NCI-H82 treated with DMSO at 0.1 percent for 48 hours (cell line): Measurements from ENCODE around the gene PSMD14.
A peak's percentile ranks its signal among the peaks of the same experiment; 100 is the strongest.
"Not testable (repeated sequence)": the region's sequence is repeated elsewhere in the genome, so short reads cannot be mapped to it uniquely, and the experiment has no call there.

Experiments
- DNase-seq: peaks from one replicate; lab custom pipeline; 2025; ENCODE audit not compliant: unreplicated experiment; lab: John Stamatoyannopoulos, UW

PSMD14 gene

DNA sequence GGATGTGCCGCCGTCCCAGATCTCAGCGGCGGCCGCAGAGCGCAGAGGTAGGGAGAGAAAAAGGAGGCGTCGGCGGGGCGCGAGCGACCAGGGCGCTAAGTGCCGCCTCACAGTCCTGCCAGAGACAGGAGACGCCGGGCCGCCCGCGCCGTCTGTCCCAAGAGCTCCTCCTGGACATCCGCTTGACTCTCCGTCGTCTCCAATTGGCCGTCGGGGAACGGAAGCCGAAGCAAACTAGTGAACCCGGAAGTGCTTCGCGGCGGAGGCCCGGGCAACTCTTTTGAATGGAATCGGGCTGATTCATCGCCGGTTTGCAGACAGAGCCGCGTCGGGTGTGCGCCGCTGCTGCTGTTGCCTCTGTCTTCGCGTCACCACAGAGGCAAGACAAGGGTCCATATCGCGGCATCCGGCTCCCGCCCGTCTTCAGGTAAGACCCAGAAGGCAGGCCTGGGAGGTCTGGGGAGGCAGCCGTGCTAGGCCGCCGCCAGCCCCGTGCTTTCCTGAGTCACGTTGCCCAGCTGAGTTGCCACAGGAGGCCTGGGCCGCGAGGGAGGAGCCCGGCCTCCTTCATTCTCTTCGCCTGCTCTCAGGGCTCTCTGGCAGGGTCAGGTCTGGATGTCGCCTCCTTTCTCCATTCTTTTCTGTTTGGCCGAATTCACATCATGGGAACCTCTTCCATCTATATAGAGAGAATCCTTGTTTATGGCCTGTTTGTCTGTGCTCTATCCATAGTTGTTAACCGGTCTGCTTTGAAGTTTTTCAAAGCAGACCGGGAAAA lies at the start of gene PSMD14:
Gene PSMD14, plus strand, starts transcription at position 248 of the 778 bp plus-strand sequence. CDS start 10,401 bp downstream, outside the sequence.
- peak; percentile 82 for DNase-seq

DNA sequence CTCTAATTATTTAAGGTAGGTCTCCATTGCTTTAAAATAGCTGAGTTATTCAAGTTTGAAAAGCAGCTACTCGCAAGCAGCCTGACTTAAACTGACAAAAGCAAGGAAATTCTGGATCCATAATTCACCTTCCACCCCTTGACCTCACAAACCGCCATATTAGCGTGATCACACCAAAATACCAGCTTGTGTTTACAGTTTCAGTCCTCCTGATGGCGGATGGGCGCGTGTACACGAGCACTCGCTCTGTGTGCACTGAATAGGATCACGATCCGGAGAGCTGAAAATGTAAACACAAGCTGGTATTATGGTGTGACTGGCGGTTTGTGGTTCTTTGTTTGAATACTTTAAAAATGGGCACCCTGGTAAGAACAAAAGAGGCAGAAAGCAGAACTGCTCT lies 42.4 kb upstream of the PSMD14 start:
- no peak for DNase-seq

DNA sequence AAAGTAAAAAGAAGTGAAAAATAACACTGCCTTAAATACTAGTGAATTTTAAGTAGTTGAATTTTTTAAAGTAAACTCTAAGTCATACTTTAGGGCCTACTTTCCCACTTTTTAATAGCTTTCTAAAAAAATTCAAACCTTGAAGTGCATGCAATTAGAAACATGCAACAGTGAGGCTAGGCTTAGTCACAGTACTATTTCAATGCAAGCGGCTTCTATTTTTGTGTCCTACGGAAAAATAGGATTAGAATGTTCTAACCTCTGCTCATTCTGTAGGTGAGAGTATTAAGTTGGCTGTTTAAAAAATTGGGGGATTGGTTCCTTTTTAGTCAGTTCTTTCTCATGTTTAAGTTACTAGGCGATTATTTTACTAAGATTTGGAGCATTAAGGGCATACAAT lies 39.1 kb upstream of the PSMD14 start:
- DNase-seq: no peak

DNA sequence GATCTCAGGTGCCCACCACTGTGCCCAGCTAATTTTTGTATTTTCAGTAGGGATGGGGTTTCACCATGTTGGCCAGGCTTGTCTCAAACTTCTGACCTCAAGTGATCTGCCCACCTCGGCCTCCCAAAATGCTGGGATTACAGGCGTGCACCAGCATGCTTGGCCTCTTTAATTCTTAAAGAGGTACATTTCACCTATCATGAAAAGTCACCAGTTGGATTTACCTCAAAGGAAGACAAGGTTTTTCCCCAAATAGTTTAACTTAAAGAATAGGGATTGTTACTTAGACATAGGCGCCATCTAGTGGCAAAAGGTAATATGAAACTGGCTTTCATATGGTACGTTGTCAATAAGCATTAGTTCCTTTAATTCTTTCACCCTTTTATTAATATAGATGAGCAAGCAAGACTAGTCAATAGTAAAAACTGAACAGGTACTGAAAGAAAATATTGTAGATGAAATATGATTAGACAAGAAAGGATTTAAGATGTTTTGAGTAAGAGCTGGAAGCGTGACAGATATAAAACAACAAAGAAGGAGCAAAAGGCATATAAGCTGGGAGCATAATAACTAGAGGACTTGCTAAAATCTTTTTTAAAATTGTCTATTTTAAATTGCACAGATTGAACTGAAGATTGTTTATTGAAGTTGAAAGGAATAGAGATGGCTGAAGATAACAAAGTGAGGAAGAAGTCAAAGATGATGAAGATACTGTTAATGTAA lies 35.0 kb upstream of the PSMD14 start:
- DNase-seq: peak; percentile 45

DNA sequence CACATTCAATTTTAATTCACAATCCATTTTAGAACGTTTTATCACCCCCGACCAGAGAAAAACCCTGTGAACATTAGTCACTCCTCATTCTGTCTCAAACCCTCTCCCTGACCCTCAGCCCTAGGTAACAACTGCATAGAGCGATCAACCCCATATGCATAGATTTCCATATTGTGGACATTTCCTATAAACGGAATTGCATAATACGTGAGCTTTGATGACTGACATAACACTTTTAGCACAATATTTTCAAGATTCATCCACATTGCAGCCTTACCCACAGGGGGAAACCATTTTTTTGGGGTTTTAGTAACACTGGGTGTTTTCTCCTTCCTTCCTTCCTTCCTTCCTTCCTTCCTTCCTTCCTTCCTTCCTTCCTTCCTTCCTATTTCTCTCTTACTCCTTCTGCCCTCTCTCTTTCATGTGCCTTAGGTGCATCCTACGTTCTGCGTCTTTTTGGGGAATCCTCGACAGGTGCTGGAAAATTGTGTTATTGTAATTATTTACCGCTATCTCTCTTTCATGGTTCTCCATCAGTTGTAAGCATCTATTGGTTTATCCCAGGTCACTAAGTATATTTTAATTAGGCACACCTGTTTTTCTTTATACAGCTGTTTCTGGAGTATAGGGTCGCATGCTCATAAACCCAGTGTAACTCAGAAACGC lies 29.5 kb upstream of the PSMD14 start:
- DNase-seq: not testable (repeated sequence)

DNA sequence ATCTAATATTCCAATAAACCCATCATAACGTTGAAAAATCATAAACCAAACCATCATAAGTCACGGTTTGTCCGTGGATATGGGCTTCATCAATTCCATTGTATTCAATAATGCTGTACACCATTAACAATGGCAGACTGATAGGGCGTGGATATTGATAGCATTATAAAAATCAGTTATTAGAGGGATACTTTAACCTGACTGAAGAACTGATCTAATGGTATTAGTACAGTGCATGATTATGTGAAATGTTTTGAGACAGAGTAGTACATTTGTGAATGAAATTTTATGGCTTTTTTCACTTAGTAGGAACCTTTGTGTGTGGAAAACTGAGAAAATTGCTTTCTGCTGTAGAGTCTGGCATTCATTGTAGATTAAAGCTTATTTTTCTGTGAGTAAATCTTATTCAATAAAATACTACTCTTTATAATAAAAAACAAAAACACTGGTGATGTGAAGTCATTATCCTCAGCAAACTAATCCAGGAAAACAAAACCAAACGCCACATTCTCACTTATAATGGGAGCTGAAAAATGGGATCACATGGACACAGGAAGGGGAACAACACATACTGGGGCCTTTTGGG lies 28.9 kb upstream of the PSMD14 start:
- DNase-seq: not testable (repeated sequence)

DNA sequence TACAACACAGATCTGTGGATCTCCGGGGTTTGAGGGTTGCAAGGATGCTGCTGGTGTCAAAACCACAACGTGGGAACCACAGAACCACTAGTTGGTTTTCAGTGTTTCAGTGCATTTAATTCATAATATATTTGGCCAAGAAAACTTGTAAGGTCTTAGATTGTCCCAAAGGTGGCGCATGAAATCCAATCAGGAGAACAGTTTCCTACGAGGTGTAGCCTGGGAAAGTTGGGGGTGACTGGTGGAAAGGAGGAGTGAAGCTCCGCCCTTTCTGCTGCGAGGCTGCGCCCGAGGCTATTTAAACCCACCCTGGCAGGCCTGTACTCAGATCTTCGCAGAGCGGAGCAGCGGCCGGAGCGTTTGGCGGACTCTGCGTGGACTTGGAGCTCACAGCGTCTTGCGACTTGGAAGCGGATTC lies 27.3 kb upstream of the PSMD14 start:
- not testable (repeated sequence) for DNase-seq

DNA sequence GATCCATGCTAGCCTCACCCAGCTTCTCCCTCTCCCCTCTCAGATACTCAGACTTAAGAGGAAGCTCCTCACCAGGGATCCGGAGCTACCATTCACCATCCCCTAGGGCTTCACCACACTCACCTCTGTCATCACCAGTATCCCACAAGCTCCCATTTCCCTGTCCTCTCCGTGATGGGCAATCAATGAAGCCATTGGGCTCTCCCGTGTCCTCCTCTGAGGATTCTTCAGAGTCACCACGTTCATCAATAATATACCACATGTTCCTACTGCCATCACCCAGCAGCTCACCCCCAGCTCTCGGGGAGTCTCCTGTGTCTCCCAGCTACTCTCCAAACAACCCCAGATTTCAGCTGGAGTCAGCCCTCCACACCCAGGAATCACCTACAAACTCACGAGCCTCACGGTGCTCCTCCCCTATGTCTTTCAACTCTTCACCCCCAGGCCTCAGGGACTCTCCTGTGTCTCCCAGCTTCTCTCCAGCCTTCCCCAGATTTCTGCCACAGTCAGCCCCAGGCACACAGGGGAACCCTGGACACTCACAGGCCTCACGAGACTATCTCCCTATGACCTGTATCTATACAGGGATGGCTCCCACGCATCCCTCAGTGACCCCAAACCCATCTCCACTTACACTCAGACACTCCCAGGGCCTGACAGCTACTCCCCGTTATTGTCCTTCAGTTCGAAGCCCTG lies 26.5 kb upstream of the PSMD14 start:
- DNase-seq: not testable (repeated sequence)

DNA sequence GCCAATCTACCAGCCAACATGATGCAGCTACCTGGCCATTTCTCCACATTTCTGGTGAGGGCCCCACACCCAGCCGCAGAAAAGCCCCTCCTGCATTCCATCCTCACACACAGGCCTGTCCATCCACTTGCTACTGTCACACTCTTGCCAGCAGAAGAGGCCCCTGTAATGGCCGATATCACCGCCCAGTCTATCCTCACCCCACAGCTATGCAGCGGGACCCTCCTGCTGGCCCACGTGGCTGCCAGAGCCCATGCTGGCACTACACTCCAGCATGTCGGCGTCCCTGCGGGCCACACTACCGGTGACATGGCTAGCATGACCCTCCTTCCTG lies 25.9 kb upstream of the PSMD14 start:
- not testable (repeated sequence) for DNase-seq

DNA sequence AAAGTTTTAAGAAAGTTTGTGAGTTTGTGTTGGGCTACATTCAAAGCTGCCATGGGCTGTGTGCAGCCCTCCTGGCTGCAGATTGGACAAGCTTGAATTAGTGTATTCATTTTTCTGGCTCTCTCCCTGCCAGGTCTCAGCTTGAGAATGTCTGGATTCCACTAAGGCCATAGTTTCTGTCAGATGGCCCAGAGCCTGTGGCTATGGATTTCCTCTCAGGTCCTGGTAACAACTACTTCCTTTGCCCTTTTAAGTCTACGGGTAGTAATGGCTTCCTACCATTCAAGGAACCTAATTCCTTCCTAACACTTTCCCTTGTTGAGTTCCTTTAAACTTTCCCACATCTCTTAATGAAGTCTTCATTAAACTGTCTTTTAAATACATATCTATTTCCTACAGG lies 24.3 kb upstream of the PSMD14 start:
- DNase-seq: no peak

DNA sequence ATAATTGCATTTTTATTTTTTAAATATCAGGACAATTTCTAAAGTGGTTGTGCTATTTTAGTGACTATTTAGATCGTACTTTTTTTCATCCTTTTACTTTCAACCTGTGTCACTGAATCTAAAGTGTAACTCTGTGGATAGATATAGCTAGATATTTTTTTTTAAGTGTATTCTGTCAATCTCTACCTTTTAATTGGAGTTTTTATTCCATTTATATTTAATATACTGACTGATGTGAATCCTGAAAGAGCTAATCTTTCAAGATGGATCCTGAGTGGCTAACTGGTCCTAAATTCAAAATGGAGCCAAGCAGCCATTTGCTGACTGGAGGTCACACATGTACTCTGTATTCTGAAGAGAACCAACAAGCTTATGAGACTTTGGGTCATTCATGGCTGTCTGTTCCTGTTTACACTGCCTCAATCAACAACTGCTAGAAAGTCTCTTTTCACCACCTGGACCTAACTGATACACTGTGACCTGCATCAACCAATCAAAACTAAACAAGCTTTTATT lies 4.6 kb upstream of the PSMD14 start:
- no peak for DNase-seq

DNA sequence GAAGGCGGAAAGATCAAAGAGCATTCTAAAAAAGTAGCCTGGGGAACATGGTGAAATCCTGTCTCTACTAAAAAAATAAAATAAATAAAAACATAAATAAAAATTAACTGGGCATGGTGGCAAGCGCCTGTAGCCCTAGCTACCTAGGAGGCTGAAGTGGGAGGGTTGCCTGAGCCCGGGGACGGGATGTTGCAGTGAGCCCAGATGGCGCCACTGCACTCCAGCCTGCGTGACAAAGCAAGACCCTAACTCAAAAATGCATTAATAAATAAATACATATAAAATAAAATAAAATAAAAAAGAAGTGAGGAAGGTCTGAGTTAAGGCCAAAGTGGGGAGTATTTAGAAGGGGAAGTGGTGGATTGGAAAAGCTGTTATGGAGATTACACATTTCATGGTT lies 1.3 kb upstream of the PSMD14 start:
- DNase-seq: no peak

DNA sequence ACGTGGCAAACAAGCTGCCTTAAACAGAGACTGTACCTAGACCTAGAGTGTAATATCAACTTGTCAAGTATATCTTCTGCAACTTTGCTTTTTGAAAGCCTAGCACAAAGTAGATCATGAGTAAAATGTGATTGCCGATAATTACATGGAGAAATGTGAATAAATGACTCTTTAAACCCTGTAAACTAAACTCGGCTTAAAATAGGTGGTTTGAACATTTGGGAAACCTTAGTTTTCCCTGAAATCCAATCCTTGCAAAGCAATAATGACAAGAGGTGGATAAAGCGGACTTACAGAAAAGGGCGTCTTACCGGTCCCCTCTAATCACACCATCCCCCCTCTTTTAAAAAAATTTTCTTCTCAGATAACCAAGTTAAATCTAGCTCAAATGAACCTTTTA lies 549 bp upstream of the PSMD14 start:
- DNase-seq: no peak

DNA sequence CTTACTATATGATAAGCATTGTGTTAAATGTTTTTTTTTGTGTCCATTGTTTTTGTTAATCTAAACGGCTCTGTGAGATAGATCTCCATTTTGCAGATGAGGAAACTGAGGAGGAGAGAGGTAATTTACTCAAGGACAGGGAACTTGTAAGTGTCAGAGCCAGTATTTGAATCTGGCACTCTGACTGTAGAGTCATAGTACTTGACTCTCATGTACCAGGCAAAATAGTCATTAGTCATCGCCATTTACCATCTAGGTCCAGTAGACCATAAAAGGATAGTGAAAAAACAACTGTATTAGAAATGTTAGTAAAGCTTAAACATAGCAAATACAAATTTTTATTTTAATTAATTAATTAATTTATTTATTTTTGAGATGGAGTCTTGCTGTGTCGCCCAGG lies 4.8 kb downstream of the PSMD14 start:
- DNase-seq: no peak

DNA sequence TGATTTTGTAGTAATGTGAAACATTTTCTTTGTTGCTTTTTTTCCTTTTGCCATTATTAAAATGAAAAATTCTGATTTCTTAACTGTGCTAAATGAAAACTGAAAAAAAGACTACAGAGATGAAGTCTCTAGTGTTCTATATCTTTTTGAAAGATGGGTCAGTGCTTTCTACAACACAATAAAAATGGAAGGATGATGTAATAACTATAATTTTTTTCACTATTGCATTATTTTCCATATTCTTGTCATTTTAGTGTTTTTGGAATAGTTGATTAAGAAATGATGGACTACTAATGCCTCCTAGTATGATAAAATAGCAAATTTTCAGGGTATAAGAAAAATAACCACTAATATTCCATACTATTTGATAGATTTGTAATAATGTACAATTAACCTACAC lies 7.2 kb downstream of the PSMD14 start:
- no peak for DNase-seq

DNA sequence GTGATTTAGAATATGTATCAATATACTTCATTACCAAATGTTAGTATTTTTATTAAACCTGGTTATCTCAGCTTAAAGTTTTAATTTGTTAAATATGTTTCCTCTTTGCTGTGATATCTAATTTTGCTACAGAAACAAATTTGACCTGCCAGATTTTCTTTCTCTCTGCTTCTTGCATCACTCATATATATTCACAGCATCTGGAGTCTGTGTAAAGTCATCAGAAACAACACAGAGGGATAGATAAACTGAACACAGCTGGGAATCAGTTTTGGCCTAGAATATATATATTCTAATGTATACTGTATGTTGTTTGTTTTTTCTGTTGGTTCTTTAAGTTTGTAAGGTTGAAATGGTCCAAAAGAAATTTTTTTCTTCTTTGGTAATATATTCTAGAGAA lies 8.5 kb downstream of the PSMD14 start:
- DNase-seq: no peak

DNA sequence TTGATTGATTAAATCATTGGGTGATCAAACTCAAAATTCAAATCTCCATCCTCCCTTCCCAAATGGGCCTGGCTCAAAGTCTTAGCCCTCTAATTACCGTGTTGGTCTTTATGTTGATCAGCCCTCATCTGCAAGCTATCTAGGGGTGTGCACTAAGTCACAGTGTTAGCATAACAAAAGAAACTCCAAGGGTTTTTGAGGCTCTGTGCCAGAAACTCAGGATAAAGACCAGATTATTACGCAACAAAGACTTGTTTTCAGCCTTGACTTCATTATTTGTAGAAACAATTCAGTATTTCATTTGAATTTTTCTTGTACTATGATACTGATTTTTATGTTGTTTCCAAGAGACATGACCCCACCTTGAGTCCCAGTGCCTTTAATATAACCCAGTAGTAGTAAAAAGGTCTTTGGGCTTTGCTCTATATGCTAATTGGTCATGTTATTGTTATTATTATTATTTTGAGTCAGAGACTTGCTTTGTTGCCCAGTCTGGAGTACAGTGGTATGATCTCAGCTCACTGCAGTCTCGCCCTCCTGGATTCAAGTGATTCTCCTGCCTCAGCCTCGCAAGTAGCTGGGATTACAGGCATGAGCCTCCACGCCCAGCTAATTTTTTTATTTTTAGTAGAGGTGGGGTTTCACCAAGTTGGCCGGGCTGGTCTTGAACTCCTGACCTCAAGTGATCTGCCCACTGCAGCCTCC lies 13.9 kb downstream of the PSMD14 start:
- DNase-seq: no peak

DNA sequence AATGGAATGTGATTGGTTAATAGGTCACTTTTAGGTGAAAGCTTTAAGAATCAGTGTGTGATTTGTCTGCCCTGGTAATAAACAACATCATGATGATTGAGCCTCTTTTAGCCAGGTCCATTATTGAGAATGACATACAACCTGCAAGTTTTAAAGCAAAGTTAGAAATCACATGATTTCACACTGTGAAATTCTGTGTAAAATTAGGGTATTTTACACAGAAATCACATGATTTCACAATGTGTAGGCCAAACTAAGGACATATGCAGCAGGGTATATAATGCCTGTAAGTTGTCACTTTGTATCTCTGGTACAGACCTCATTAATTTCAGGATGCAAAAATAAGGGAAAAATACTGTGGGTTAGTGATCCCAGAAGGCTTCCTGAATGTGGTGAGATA lies 16.7 kb downstream of the PSMD14 start:
- DNase-seq: no peak

DNA sequence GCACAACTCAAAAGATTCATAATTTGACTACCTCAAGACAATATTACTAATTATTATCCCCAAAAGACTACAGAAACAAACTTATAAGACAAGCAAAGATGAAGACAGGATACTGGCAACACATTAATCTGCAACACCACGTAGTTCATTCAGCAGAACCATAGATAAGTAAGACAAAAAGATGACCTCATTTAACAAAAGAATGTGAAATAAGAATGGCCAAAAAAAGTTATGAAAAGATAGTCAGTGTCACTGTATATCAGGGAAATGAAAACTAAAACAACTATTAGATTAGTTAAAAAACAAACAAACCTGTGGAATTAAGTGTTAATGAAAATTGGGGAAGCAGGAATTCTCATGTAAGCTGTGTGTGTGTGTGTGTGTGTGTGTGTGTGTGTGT lies 19.4 kb downstream of the PSMD14 start:
- DNase-seq: no peak

DNA sequence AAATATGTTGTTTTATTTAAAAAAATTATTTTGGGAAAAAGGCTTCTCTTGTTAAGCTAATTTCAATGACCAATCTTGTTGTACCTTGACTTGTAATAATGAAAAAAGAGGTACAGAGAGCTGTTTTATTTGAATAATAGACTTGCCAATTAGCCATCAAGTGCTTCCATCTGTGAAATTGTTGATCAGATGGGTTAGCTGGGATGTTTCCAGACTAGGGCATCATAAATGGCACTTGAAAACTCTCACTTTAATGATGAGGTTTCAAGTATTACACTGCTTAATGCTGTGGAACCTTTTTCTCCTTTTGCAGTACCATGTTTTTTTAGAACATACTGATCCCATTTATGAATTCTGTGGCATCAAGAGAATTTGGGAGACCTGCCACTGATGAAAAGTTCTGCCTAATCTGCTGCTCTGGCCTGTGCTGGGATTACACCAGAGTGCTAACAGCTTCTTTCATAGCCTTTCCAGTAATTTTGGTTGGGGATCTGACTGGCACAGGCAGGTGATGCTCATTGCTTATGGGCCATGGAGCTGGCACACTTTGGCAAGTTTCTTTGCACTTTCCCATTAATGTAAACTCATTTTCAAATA lies 24.2 kb downstream of the PSMD14 start:
- no peak for DNase-seq
